Measurements from ENCODE around the gene TBC1D22B.

The TBC1D22B gene

GRCh38 chr6:37265860-37266259 lies 8.3 kb downstream of the TBC1D22B start:
- no peak for DNase-seq (ENCODE audit: low read depth)
- no peak for TF ChIP-seq CTCF (conservative IDR thresholded peaks at IDR 0.05; ENCODE audit: low read depth, low read length)
- no peak overlapping the region for H3K4me3 ChIP-seq (ENCODE audit: low read length)

GRCh38 chr6:37269105-37269504 lies 11.5 kb downstream of the TBC1D22B start:
- DNase-seq (ENCODE audit: low read depth) = no peak
- no peak for TF ChIP-seq CTCF (conservative IDR thresholded peaks at IDR 0.05; ENCODE audit: low read depth, low read length)
- H3K4me3 ChIP-seq (ENCODE audit: low read length) = no peak overlapping the region

- H3K4me3 ChIP-seq (ENCODE audit: low read length) = no peak overlapping the region
- no peak for DNase-seq (ENCODE audit: low read depth)
- TF ChIP-seq CTCF (conservative IDR thresholded peaks at IDR 0.05; ENCODE audit: low read depth, low read length) = no peak
Measured at GRCh38 chr6:37272834-37273566, 15.4 kb downstream of the TBC1D22B start.

GRCh38 chr6:37273690-37274089 lies 16.1 kb downstream of the TBC1D22B start:
- TF ChIP-seq CTCF (conservative IDR thresholded peaks at IDR 0.05; ENCODE audit: low read depth, low read length) = no peak
- no peak for DNase-seq (ENCODE audit: low read depth)
- H3K4me3 ChIP-seq (ENCODE audit: low read length) = no peak overlapping the region

GRCh38 chr6:37275350-37275749 lies 17.8 kb downstream of the TBC1D22B start:
- DNase-seq (ENCODE audit: low read depth) = no peak
- TF ChIP-seq CTCF (conservative IDR thresholded peaks at IDR 0.05; ENCODE audit: low read depth, low read length) = no peak
- no peak overlapping the region for H3K4me3 ChIP-seq (ENCODE audit: low read length)

GRCh38 chr6:37277001-37277409 lies 19.4 kb downstream of the TBC1D22B start:
- no peak for DNase-seq (ENCODE audit: low read depth)
- TF ChIP-seq CTCF (conservative IDR thresholded peaks at IDR 0.05; ENCODE audit: low read depth, low read length) = no peak
- H3K4me3 ChIP-seq (ENCODE audit: low read length) = no peak overlapping the region

- no peak for DNase-seq (ENCODE audit: low read depth)
Measured at GRCh38 chr6:37279366-37280134, 22.0 kb downstream of the TBC1D22B start.

More at GRCh38 chr6:37279366-37280134, 22.0 kb downstream of the TBC1D22B start:
- no peak for TF ChIP-seq CTCF (conservative IDR thresholded peaks at IDR 0.05; ENCODE audit: low read depth, low read length)
- H3K4me3 ChIP-seq (ENCODE audit: low read length) = no peak overlapping the region

All from retinal pigment epithelial cell (primary cell).